Fibroblast of lung (primary cell): Measurements from ENCODE around the gene SRPK3. TPM values are rescaled to one million over a fixed set of nuclear protein-coding genes. Genes with fewer than 3 reads are reported as not detected.

Experiments used
- DNase-seq, 2 donors: peaks; one replicate each; pipeline versions ENCODE4 v3.0.0 to v3.0.0-alpha.2; 2010; ENCODE audit warnings: low read depth in 2 of 2
- H2AFZ ChIP-seq: 2 replicates; pipeline ENCODE4 v1.5.1; 2012; ENCODE audit warnings: low read length, control low read depth, inconsistent platforms
- H3K27ac ChIP-seq: 2 replicates; pipeline ENCODE4 v1.5.1; 2011; ENCODE audit warnings: low read length, control low read depth; ENCODE audit not compliant: insufficient read depth
- H3K27me3 ChIP-seq: 2 replicates; pipeline ENCODE4 v1.5.1; 2011; ENCODE audit warnings: mild to moderate bottlenecking, low read length; ENCODE audit not compliant: control insufficient read depth, insufficient read depth
- H3K36me3 ChIP-seq: 2 replicates; pipeline ENCODE4 v1.5.1; 2011; ENCODE audit warnings: low read length; ENCODE audit not compliant: control insufficient read depth, insufficient read depth
- H3K4me1 ChIP-seq: 2 replicates; pipeline ENCODE4 v1.5.1; 2011; ENCODE audit warnings: low read length; ENCODE audit not compliant: control insufficient read depth, insufficient read depth; ENCODE audit errors: extremely low read depth
- H3K4me2 ChIP-seq: 2 replicates; pipeline ENCODE4 v1.5.1; 2011; ENCODE audit warnings: low read length, control low read depth; ENCODE audit not compliant: insufficient read depth; ENCODE audit errors: extremely low read depth
- H3K4me3 ChIP-seq, 4 experiments: fragments of 200-600 bp in 1 of 4; sonication (generic) in 1 of 4; replicated peaks in 1 of 4; 2 replicates each; pipeline ENCODE4 v1.5.1; 2011 to 2016; ENCODE audit warnings: low read length in 4 of 4, low read depth in 3 of 4, mild to moderate bottlenecking in 3 of 4, control low read depth in 2 of 4, inconsistent platforms in 1 of 4, mixed read lengths in 1 of 4; ENCODE audit not compliant: insufficient read depth in 1 of 4; ENCODE audit errors: control extremely low read depth in 1 of 4
- H3K79me2 ChIP-seq: 2 replicates; pipeline ENCODE4 v1.5.1; 2012; ENCODE audit warnings: mild to moderate bottlenecking, low read length, inconsistent platforms; ENCODE audit not compliant: control insufficient read depth, insufficient read depth
- H3K9ac ChIP-seq: 2 replicates; pipeline ENCODE4 v1.5.1; 2011; ENCODE audit warnings: mild to moderate bottlenecking, low read length, control low read depth; ENCODE audit not compliant: insufficient read depth
- H3K9me3 ChIP-seq: 2 replicates; pipeline ENCODE4 v1.5.1; 2012; ENCODE audit warnings: low read depth, low read length; ENCODE audit not compliant: control insufficient read depth, insufficient read depth
- H4K20me1 ChIP-seq: 2 replicates; pipeline ENCODE4 v1.5.1; 2011; ENCODE audit warnings: low read length; ENCODE audit not compliant: control insufficient read depth, insufficient read depth; ENCODE audit errors: extremely low read depth
- CTCF ChIP-seq, 2 donors: IDR thresholded peaks in 1 of 2; conservative IDR thresholded peaks in 1 of 2; 1 replicate in 1 of 2; 2 replicates in 1 of 2; pipeline ENCODE4 v1.5.1; 2011 to 2012; ENCODE audit warnings: low read length in 2 of 2, control low read depth in 1 of 2, inconsistent platforms in 1 of 2, low read depth in 1 of 2, mild to moderate bottlenecking in 1 of 2
- EZH2 ChIP-seq: IDR thresholded peaks from 2 replicates; pipeline ENCODE4 v1.5.1; 2012; ENCODE audit warnings: low read length, control low read depth, mild to moderate bottlenecking; ENCODE audit errors: missing control alignments
- polyA plus RNA-seq, 2 donors: library from polyadenylated mRNA; depleted of rRNA in 1 of 2; stranded (reverse) in 1 of 2; unstranded in 1 of 2; fragments of >200 nt; gene quantifications; 2 replicates each; pipeline ENCODE4 v1.2.1, GENCODE V29; 2011 to 2012; ENCODE audit warnings: missing spikeins in 1 of 2
- total RNA-seq: library from RNA; depleted of rRNA; stranded (reverse); fragments of >200 nt; gene quantifications from 2 replicates; pipeline ENCODE4 v1.2.1, GENCODE V29; 2014

The SRPK3 gene
- total and polyA plus RNA-seq, 2 donors (not counting 1 experiment from before 2014, with no cell fraction given), result 0.40 to 0.83 TPM

- Histone ChIP-seq H3K4me3 (no peak overlapping the region), H3K79me2 (no peaks in the 10 kb centered on the region), H2AFZ (no peak overlapping the region), H3K36me3 (peaks cover 6% of the 10 kb centered on the region), H3K9me3 (no peaks in the 10 kb centered on the region), H4K20me1 (no peaks in the 10 kb centered on the region), H3K4me1 (no peaks in the 10 kb centered on the region), H3K27me3 (no peaks in the 10 kb centered on the region), H3K4me2 (no peak overlapping the region), H3K27ac (no peak overlapping the region), H3K9ac (no peak overlapping the region)
- no peak for DNase-seq
- TF ChIP-seq EZH2, result no peak
- TF ChIP-seq CTCF (conservative IDR thresholded peaks at IDR 0.05 in 1 of 2, IDR thresholded peaks at IDR 0.05 in 1 of 2; ENCODE audit: low read depth in 1 of 2, low read length in 2 of 2), result no peak
These were observed 2.0 kb downstream of the SRPK3 start for GRCh38 chrX:153782871-153783270.

GRCh38 chrX:153783378-153784013 is 2.7 kb downstream of the SRPK3 start:
- TF ChIP-seq EZH2, result no peak
- no peak for TF ChIP-seq CTCF (conservative IDR thresholded peaks at IDR 0.05 in 1 of 2, IDR thresholded peaks at IDR 0.05 in 1 of 2; ENCODE audit: low read depth in 1 of 2, low read length in 2 of 2)
- H4K20me1 ChIP-seq, result no peaks in the 10 kb centered on the region
- no peak overlapping the region for H3K4me3 ChIP-seq
- H3K4me1 ChIP-seq, result no peaks in the 10 kb centered on the region
- no peaks in the 10 kb centered on the region for H3K79me2 ChIP-seq
- no peak overlapping the region for H3K27ac ChIP-seq
- H2AFZ ChIP-seq, result no peak overlapping the region
- no peak for DNase-seq
- no peaks in the 10 kb centered on the region for H3K27me3 ChIP-seq
- H3K36me3 ChIP-seq, result peaks cover 6% of the 10 kb centered on the region
- no peak overlapping the region for H3K4me2 ChIP-seq
- H3K9ac ChIP-seq, result no peak overlapping the region
- no peaks in the 10 kb centered on the region for H3K9me3 ChIP-seq

- no peak overlapping the region for H3K27ac ChIP-seq
- TF ChIP-seq CTCF (conservative IDR thresholded peaks at IDR 0.05 in 1 of 2, IDR thresholded peaks at IDR 0.05 in 1 of 2; ENCODE audit: low read depth in 1 of 2, low read length in 2 of 2), result no peak
- no peak for TF ChIP-seq EZH2
These were observed 3.6 kb downstream of the SRPK3 start for GRCh38 chrX:153784325-153784967.

More at GRCh38 chrX:153784325-153784967, 3.6 kb downstream of the SRPK3 start:
- no peak overlapping the region for H3K9ac ChIP-seq
- H3K36me3 ChIP-seq, result peaks cover 6% of the 10 kb centered on the region
- no peaks in the 10 kb centered on the region for H3K27me3 ChIP-seq
- H3K4me3 ChIP-seq, result no peak overlapping the region
- no peaks in the 10 kb centered on the region for H3K9me3 ChIP-seq
- H3K79me2 ChIP-seq, result no peaks in the 10 kb centered on the region
- no peaks in the 10 kb centered on the region for H3K4me1 ChIP-seq
- DNase-seq, result no peak
- H2AFZ ChIP-seq, result no peak overlapping the region
- no peak overlapping the region for H3K4me2 ChIP-seq
- H4K20me1 ChIP-seq, result no peaks in the 10 kb centered on the region
